Astrocyte of the hippocampus (primary cell): Measurements from ENCODE around the gene KLHL29.

ENCODE experiments used
- DNase-seq: peaks from one replicate; pipeline ENCODE4 v3.0.0; 2011; ENCODE audit warnings: low read depth, low spot score

Gene KLHL29

GRCh38 chr2:23694058-23695045, 309.4 kb downstream of the KLHL29 start:
- DNase-seq: no peak

- no peak for DNase-seq
Measured at GRCh38 chr2:23695214-23695889, 310.4 kb downstream of the KLHL29 start.

- no peak for DNase-seq
Measured at GRCh38 chr2:23695890-23696751, 311.1 kb downstream of the KLHL29 start.

GRCh38 chr2:23696752-23697045, 311.7 kb downstream of the KLHL29 start:
- no peak for DNase-seq

GRCh38 chr2:23697256-23698075, 312.5 kb downstream of the KLHL29 start:
- peak; percentile 61 for DNase-seq

- DNase-seq: no peak
Measured at GRCh38 chr2:23698116-23698693, 313.2 kb downstream of the KLHL29 start.

GRCh38 chr2:23698721-23699579, 314.0 kb downstream of the KLHL29 start:
- peak; percentile 83 for DNase-seq

GRCh38 chr2:23699580-23699925, 314.6 kb downstream of the KLHL29 start:
- no peak for DNase-seq

GRCh38 chr2:23700627-23701026, 315.6 kb downstream of the KLHL29 start:
- DNase-seq: no peak

- DNase-seq: no peak
Measured at GRCh38 chr2:23703037-23703582, 318.1 kb downstream of the KLHL29 start.

GRCh38 chr2:23703583-23704385, 318.8 kb downstream of the KLHL29 start:
- peak; percentile 44 for DNase-seq

- no peak for DNase-seq
Measured at GRCh38 chr2:23705771-23706612, 321.0 kb downstream of the KLHL29 start.

- no peak for DNase-seq
Measured at GRCh38 chr2:23706613-23707078, 321.7 kb downstream of the KLHL29 start.

- DNase-seq: no peak
Measured at GRCh38 chr2:23707096-23707495, 322.1 kb downstream of the KLHL29 start.

- DNase-seq: no peak
Measured at GRCh38 chr2:23708771-23709170, 323.8 kb downstream of the KLHL29 start.

GRCh38 chr2:23709311-23709710, 324.3 kb downstream of the KLHL29 start:
- DNase-seq: no peak

- peak; percentile 88 for DNase-seq
Measured at GRCh38 chr2:23711979-23712755, 327.2 kb downstream of the KLHL29 start.
